Measurements from ENCODE around the gene PSMB3.
A peak's percentile ranks its signal among the peaks of the same experiment; 100 is the strongest.

PSMB3 gene

GRCh38 chr17:38730526-38731379 is 21.8 kb upstream of the PSMB3 start:
- in situ Hi-C loops (cut with MboI; ENCODE audit: low pct_unique_long_range_greater_than_20kb, low sequenced_read_pairs, unreplicated experiment), result no loop called here
- no peak for TF ChIP-seq CTCF (IDR thresholded peaks at IDR 0.05; ENCODE audit: extremely low read depth, insufficient read depth, missing control alignments)
- no peak for DNase-seq (ENCODE audit: low spot score)

GRCh38 chr17:38731526-38732294 is 20.8 kb upstream of the PSMB3 start:
- no peak for TF ChIP-seq CTCF (IDR thresholded peaks at IDR 0.05; ENCODE audit: extremely low read depth, insufficient read depth, missing control alignments)
- in situ Hi-C loops (cut with MboI; ENCODE audit: low pct_unique_long_range_greater_than_20kb, low sequenced_read_pairs, unreplicated experiment), result no loop called here
- no peak for DNase-seq (ENCODE audit: low spot score)

- TF ChIP-seq CTCF (IDR thresholded peaks at IDR 0.05; ENCODE audit: extremely low read depth, insufficient read depth, missing control alignments), result no peak
- no peak for DNase-seq (ENCODE audit: low spot score)
- in situ Hi-C loops (cut with MboI; ENCODE audit: low pct_unique_long_range_greater_than_20kb, low sequenced_read_pairs, unreplicated experiment), result no loop called here
Observed at GRCh38 chr17:38732376-38733281, 19.9 kb upstream of the PSMB3 start.

- no peak for DNase-seq (ENCODE audit: low spot score)
- in situ Hi-C loops (cut with MboI; ENCODE audit: low pct_unique_long_range_greater_than_20kb, low sequenced_read_pairs, unreplicated experiment), result no loop called here
- TF ChIP-seq CTCF (IDR thresholded peaks at IDR 0.05; ENCODE audit: extremely low read depth, insufficient read depth, missing control alignments), result no peak
Observed at GRCh38 chr17:38733282-38733981, 19.1 kb upstream of the PSMB3 start.

GRCh38 chr17:38733982-38734973 is 18.3 kb upstream of the PSMB3 start:
- TF ChIP-seq CTCF (IDR thresholded peaks at IDR 0.05; ENCODE audit: extremely low read depth, insufficient read depth, missing control alignments), result peak; percentile 35
- DNase-seq (ENCODE audit: low spot score), result no peak
- in situ Hi-C loops (cut with MboI; ENCODE audit: low pct_unique_long_range_greater_than_20kb, low sequenced_read_pairs, unreplicated experiment), result no loop called here
